Measurements from ENCODE around the gene ASPSCR1. TPM values are rescaled to one million over a fixed set of nuclear protein-coding genes. Genes with fewer than 3 reads are reported as not detected.

Gene ASPSCR1
- total RNA-seq, 1 experiment from 2014 or later, result 54.9 TPM

GRCh38 chr17:82029391-82029790 lies 52.0 kb downstream of the ASPSCR1 start:
- Histone ChIP-seq H4K20me1 (ENCODE audit: insufficient read depth) (no peaks in the 10 kb centered on the region), H3K4me3 (no peak overlapping the region), H3K79me2 (ENCODE audit: low read depth) (no peaks in the 10 kb centered on the region), H3K9me3 (ENCODE audit: insufficient read depth, low read depth) (no peaks in the 10 kb centered on the region), H3K4me1 (replicated peaks; ENCODE audit: insufficient read depth) (no peaks in the 10 kb centered on the region), H3K27ac (no peak overlapping the region), H3K4me2 (no peak overlapping the region), H3F3A (ENCODE audit: insufficient read depth, low read depth) (no peaks in the 10 kb centered on the region), H3K27me3 (ENCODE audit: insufficient read depth, low read depth) (no peaks in the 10 kb centered on the region), H3K36me3 (ENCODE audit: low read depth) (no peaks in the 10 kb centered on the region), H2AFZ (no peak overlapping the region), H3K9me2 (ENCODE audit: insufficient read depth) (no peaks in the 10 kb centered on the region)
- ChIA-PET POLR2A (ENCODE audit: unreplicated experiment) (no interaction called here), CTCF (no interaction called here)
- intact Hi-C loops (cut with micrococcal nuclease; ENCODE audit: unreplicated experiment), result no loop called here
- no peak for TF ChIP-seq EZH2 (IDR thresholded peaks at IDR 0.05; ENCODE audit: low read depth)
- TF ChIP-seq, protein P1, sequence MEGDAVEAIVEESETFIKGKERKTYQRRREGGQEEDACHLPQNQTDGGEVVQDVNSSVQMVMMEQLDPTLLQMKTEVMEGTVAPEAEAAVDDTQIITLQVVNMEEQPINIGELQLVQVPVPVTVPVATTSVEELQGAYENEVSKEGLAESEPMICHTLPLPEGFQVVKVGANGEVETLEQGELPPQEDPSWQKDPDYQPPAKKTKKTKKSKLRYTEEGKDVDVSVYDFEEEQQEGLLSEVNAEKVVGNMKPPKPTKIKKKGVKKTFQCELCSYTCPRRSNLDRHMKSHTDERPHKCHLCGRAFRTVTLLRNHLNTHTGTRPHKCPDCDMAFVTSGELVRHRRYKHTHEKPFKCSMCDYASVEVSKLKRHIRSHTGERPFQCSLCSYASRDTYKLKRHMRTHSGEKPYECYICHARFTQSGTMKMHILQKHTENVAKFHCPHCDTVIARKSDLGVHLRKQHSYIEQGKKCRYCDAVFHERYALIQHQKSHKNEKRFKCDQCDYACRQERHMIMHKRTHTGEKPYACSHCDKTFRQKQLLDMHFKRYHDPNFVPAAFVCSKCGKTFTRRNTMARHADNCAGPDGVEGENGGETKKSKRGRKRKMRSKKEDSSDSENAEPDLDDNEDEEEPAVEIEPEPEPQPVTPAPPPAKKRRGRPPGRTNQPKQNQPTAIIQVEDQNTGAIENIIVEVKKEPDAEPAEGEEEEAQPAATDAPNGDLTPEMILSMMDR (conservative IDR thresholded peaks at IDR 0.05), result no peak
- no peak for DNase-seq
- no TSS peak for BruUV-seq (replicated peaks)

GRCh38 chr17:82029990-82030469 lies 52.6 kb downstream of the ASPSCR1 start:
- H2AFZ ChIP-seq, result no peak overlapping the region
- TF ChIP-seq, protein P1 (conservative IDR thresholded peaks at IDR 0.05), result no peak
- TF ChIP-seq EZH2 (IDR thresholded peaks at IDR 0.05; ENCODE audit: low read depth), result no peak
- H3K36me3 ChIP-seq (ENCODE audit: low read depth), result no peaks in the 10 kb centered on the region
- peak overlapping the region; percentile 73; the same call in 1 of the 2 replicates for H3K4me2 ChIP-seq
- H3K4me1 ChIP-seq (replicated peaks; ENCODE audit: insufficient read depth), result no peaks in the 10 kb centered on the region
- no peaks in the 10 kb centered on the region for H3K9me3 ChIP-seq (ENCODE audit: insufficient read depth, low read depth)
- no peaks in the 10 kb centered on the region for H4K20me1 ChIP-seq (ENCODE audit: insufficient read depth)
- intact Hi-C loops (cut with micrococcal nuclease; ENCODE audit: unreplicated experiment), result loop anchor here (1.0 to 10.0 kb wide), 2 partner anchors 124 to 215 kb away; no protein-coding TSS in a partner anchor
- no peak overlapping the region for H3K27ac ChIP-seq
- ChIA-PET POLR2A (ENCODE audit: unreplicated experiment) (interaction anchor here (0.6 kb wide), 1 partner anchor 390 kb away, joined by 3 read pairs; no protein-coding TSS in a partner anchor), CTCF (interaction anchor here (0.5 to 1.0 kb wide), 3 partner anchors 70 to 137 kb away, joined by 5 to 10 read pairs (median 9); no protein-coding TSS in a partner anchor)
- H3F3A ChIP-seq (ENCODE audit: insufficient read depth, low read depth), result no peaks in the 10 kb centered on the region
- BruUV-seq (replicated peaks), result no TSS peak
- no peak for DNase-seq
- no peaks in the 10 kb centered on the region for H3K79me2 ChIP-seq (ENCODE audit: low read depth)
- no peaks in the 10 kb centered on the region for H3K27me3 ChIP-seq (ENCODE audit: insufficient read depth, low read depth)
- H3K4me3 ChIP-seq, result no peak overlapping the region; the same call in 1 of the 2 replicates
- H3K9me2 ChIP-seq (ENCODE audit: insufficient read depth), result no peaks in the 10 kb centered on the region

DNA sequence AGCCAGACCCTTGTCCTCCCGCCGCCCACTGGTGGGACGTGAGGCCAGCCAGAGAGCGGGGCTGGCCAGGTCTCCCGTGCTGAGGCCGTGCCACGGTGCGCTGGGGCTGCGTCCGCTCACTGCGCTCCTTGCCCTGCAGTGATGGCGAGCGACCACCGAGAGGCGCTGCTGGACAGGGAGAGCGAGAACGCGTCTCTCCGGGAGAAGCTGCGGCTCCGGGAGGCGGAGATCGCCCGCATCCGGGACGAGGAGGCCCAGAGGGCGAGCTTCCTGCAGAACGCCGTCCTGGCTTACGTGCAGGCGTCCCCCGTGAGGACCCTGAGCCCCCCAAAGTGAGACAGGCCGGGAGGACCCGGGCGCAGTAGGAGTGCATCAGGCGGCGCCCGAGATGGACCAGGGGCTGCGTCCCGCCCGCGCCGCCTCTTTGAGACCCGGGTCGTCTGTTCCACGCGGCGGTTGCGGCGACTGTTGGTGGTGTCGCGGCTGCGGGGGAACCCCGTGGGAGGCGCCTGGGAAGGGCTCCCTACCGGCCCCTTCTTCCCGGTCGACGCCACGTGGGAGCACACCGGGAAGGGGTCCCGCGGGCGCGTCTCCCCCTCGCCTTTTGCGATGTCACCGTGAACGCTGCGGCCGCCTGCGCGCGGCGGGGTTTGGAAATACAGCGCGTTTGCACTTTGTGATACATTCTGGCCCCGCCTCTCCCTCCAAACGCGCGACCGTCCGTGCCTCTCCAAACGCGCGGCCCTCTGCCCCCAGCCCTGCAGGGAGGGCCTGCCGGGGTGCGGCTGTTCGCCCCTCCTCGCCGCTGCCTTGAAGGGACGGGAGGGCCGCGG lies 53.3 kb downstream of the ASPSCR1 start:
- Histone ChIP-seq H3K27ac (no peak overlapping the region), H3K9me3 (ENCODE audit: insufficient read depth, low read depth) (no peaks in the 10 kb centered on the region), H4K20me1 (ENCODE audit: insufficient read depth) (no peaks in the 10 kb centered on the region), H3K27me3 (ENCODE audit: insufficient read depth, low read depth) (no peaks in the 10 kb centered on the region), H3K36me3 (ENCODE audit: low read depth) (no peaks in the 10 kb centered on the region), H3K4me1 (replicated peaks; ENCODE audit: insufficient read depth) (no peaks in the 10 kb centered on the region), H3K4me3 (peak overlapping the region; percentile 65), H2AFZ (peak overlapping the region; percentile 75), H3F3A (ENCODE audit: insufficient read depth, low read depth) (no peaks in the 10 kb centered on the region), H3K9me2 (ENCODE audit: insufficient read depth) (no peaks in the 10 kb centered on the region), H3K79me2 (ENCODE audit: low read depth) (no peaks in the 10 kb centered on the region), H3K4me2 (peak overlapping the region; percentile 73)
- peak; percentile 66 to 92 for DNase-seq
- ChIA-PET POLR2A (ENCODE audit: unreplicated experiment) (interaction anchor here (0.6 kb wide), 2 partner anchors 251 to 389 kb away, joined by 3 to 4 read pairs; no protein-coding TSS in a partner anchor), CTCF (interaction anchor here (0.5 to 1.0 kb wide), 4 partner anchors 71 to 461 kb away, joined by 3 to 10 read pairs (median 7); no protein-coding TSS in a partner anchor)
- TSS peak; percentile 15 for BruUV-seq (replicated peaks)
- intact Hi-C loops (cut with micrococcal nuclease; ENCODE audit: unreplicated experiment), result loop anchor here (1.0 to 10.0 kb wide), 3 partner anchors 7 to 214 kb away; partner anchors contain the start of gene LRRC45
- TF ChIP-seq, protein P1 (conservative IDR thresholded peaks at IDR 0.05), result peak; percentile 76
- TF ChIP-seq EZH2 (IDR thresholded peaks at IDR 0.05; ENCODE audit: low read depth), result no peak
